HUES6 (cell line): Measurements from ENCODE around the gene SGIP1.
"Not testable (repeated sequence)": the region's sequence is repeated elsewhere in the genome, so short reads cannot be mapped to it uniquely, and the experiment has no call there.

Source experiments
- H3K27ac ChIP-seq: 2 replicates; pipeline ENCODE4 v1.7.0; 2013; ENCODE audit warnings: low read depth, mild to moderate bottlenecking, low read length, inconsistent platforms
- H3K27me3 ChIP-seq: 2 replicates; pipeline ENCODE4 v1.6.1; 2013; ENCODE audit warnings: low read length; ENCODE audit not compliant: control insufficient read depth, insufficient read depth
- H3K36me3 ChIP-seq: 2 replicates; pipeline ENCODE4 v1.6.1; 2013; ENCODE audit warnings: low read length; ENCODE audit not compliant: control insufficient read depth, insufficient read depth
- H3K4me1 ChIP-seq: 2 replicates; pipeline ENCODE4 v1.6.1; 2013; ENCODE audit warnings: low read length; ENCODE audit not compliant: control insufficient read depth, insufficient read depth
- H3K4me3 ChIP-seq: 2 replicates; pipeline ENCODE4 v1.5.1; 2013; ENCODE audit warnings: low read depth, low read length
- H3K9ac ChIP-seq: one replicate; pipeline ENCODE4 v1.6.1; 2013; ENCODE audit warnings: mild to moderate bottlenecking, low read length
- H3K9me3 ChIP-seq: 2 replicates; pipeline ENCODE4 v1.6.1; 2013; ENCODE audit warnings: low read depth, low read length; ENCODE audit not compliant: control insufficient read depth, insufficient read depth

SGIP1 gene

DNA sequence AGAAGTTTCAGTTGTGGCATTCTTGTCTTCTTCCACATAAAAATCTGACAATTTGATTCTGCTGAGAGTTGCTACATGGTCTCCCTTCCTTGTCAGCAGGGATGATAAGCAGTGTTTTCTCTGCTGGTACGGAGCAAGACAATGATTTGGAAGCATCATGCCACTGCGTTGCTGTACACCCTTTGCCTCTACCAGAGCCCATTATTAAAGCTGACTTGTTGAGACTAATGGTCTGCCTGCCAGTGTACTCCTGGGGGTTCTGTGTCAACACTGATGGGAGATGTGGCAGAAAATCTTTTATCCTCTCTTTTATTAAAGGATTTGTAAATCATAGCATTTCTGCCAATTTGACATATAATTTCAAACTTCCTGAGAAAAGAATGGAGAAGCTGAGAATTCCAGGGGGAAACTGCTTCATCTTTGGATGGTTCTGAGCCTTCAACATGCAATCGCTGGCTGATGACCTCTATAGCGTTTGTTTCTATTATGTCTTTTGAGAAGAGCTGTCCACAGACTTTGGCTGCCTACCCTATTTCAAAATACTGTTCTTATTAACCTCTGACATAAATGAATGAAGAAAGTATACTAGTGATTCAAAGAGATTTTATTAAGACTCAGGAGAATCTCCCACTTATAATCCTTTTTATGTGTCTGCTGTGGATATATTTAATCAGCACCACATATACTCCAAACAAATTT lies 170.4 kb downstream of the SGIP1 start:
- no peaks in the 10 kb centered on the region for H3K9me3 ChIP-seq
- no peaks in the 10 kb centered on the region for H3K4me1 ChIP-seq
- no peak overlapping the region for H3K27ac ChIP-seq
- no peaks in the 10 kb centered on the region for H3K36me3 ChIP-seq
- no peaks in the 10 kb centered on the region for H3K27me3 ChIP-seq
- H3K4me3 ChIP-seq = no peak overlapping the region
- H3K9ac ChIP-seq = no peak overlapping the region

DNA sequence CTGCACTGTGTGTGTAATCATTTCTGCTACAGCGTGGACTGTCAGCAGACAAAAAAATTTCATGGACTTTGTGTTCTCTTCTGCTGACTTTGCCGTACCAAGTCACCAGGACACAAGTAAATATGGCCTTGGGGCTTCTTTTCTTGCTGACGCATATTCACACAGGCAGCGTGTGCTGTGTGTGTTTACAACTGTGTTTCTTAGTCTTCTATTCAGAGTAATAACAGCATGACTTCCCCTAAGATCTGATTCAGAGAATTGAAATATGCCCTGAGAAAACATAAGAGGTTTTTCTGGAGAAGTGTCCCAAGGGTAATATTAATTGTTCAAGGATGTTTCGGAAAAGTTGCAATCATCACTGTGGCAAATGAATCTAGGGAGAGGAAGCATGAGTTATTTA lies 171.2 kb downstream of the SGIP1 start:
- no peak overlapping the region for H3K27ac ChIP-seq
- no peak overlapping the region for H3K9ac ChIP-seq
- no peaks in the 10 kb centered on the region for H3K9me3 ChIP-seq
- H3K4me1 ChIP-seq = no peaks in the 10 kb centered on the region
- no peaks in the 10 kb centered on the region for H3K27me3 ChIP-seq
- no peak overlapping the region for H3K4me3 ChIP-seq
- no peaks in the 10 kb centered on the region for H3K36me3 ChIP-seq

DNA sequence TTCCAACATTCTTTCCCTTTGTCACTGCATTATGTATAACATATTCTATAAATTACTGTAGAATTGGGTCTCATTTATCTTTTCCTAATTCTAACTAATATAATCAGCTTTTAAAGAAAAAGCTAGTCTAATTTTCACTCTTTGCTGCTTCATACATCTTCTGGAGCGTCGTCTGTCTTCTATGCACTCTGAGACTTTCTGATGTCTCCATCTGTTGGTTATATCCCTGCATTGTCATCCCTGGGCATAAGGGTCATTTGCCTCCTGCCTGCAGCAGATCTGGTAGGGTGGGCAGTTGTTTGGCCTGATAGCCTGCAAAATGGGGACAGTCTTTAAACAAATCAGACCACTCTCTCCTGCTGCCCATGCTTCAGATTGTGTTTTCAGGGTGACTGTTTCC lies 177.5 kb downstream of the SGIP1 start:
- Histone ChIP-seq H3K36me3 (no peaks in the 10 kb centered on the region), H3K27ac (no peak overlapping the region), H3K4me3 (no peak overlapping the region), H3K9ac (no peak overlapping the region), H3K4me1 (peaks cover 7% of the 10 kb centered on the region; the same call in 1 of the 2 replicates), H3K9me3 (no peaks in the 10 kb centered on the region), H3K27me3 (no peaks in the 10 kb centered on the region)

- H3K27ac ChIP-seq = no peak overlapping the region
- H3K9me3 ChIP-seq = no peaks in the 10 kb centered on the region
- no peak overlapping the region for H3K9ac ChIP-seq
- no peak overlapping the region for H3K4me3 ChIP-seq
- H3K36me3 ChIP-seq = no peaks in the 10 kb centered on the region
- no peaks in the 10 kb centered on the region for H3K27me3 ChIP-seq
- peaks cover 7% of the 10 kb centered on the region; the same call in 1 of the 2 replicates for H3K4me1 ChIP-seq
Observed at GRCh38 chr1:66712839-66713238, 178.9 kb downstream of the SGIP1 start.

- Histone ChIP-seq H3K27ac (no peak overlapping the region), H3K4me1 (peaks cover 3% of the 10 kb centered on the region; the same call in 1 of the 2 replicates), H3K9ac (no peak overlapping the region), H3K27me3 (no peaks in the 10 kb centered on the region), H3K36me3 (no peaks in the 10 kb centered on the region), H3K4me3 (no peak overlapping the region), H3K9me3 (no peaks in the 10 kb centered on the region)
Observed at GRCh38 chr1:66723985-66724384, 190.0 kb downstream of the SGIP1 start.

DNA sequence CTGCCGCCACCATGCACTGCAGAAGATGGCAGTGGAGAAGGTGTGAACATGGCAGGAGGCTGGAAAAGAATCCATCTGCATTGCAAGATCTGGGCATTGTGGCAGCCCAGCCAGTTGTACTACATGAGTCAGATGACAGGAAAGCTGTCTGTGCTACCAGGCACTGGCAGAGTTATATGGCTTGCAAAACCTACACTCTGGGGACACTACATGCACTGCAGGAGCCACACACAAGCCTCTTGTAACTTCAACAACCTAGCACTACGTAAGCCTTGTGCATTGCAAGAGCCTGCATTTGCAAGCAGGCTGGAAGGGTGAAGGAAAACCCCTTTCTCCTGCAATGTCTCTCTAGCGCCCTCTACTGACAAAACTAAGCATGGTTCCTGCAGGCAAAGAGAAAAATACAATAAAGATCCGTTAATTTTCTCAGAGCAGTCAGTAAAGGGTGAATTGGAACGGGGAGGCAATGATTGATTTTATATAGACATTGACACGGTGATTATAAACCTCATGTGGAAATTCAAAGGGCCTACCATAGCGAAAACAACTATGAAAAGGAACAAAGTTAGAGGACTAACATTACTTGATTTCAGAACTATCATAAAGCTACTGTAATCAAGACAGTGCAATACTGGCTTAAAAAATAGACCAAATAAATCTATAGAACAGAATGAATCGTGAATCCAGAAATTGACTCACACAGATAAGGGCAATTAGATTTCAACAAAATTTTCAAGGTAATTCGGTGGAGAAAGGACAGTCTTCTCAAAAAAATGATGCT lies 192.1 kb downstream of the SGIP1 start:
- Histone ChIP-seq H3K9me3 (no peaks in the 10 kb centered on the region), H3K36me3 (no peaks in the 10 kb centered on the region), H3K27ac (no peak overlapping the region), H3K4me3 (no peak overlapping the region), H3K9ac (no peak overlapping the region), H3K27me3 (no peaks in the 10 kb centered on the region), H3K4me1 (peaks cover 3% of the 10 kb centered on the region; the same call in 1 of the 2 replicates)

DNA sequence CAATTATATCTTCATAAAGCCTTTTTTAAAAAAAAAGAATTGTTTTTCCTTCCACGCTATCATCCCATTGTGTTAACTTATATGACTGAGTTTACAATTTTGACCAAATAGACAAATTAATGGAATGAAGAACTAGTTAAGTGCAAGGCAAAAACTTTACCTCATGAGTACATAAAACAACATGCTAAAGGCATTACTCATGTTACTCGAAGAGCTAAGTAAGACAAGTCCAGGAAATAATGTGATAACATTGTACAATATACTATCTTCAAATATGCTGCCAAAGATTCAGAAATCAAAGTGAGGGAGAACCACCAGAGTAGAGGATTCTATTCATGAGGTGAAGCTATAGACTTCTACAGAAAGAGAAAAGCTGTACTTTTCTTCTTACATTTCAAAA lies 194.1 kb downstream of the SGIP1 start:
- H3K27me3 ChIP-seq = no peaks in the 10 kb centered on the region
- H3K4me3 ChIP-seq = no peak overlapping the region
- H3K36me3 ChIP-seq = no peaks in the 10 kb centered on the region
- peaks cover 3% of the 10 kb centered on the region; the same call in 1 of the 2 replicates for H3K4me1 ChIP-seq
- H3K27ac ChIP-seq = no peak overlapping the region
- H3K9ac ChIP-seq = no peak overlapping the region
- no peaks in the 10 kb centered on the region for H3K9me3 ChIP-seq

DNA sequence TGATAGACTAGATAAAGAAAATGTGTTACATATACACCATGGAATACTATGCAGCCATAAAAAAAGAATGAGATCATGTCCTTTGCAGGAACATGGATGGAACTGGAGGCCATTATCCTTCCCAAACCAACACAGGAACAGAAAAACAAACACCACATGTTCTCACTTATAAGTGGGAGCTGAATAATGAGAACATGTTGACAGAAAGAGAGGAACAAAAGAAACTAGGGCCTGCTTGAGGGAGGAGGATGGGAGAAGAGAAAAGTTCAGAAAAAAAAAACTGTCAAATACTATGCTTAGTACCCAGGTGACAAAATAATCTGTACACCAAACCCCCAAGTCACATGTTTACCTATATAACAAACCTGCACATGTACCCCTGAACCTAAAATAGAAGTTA lies 194.8 kb downstream of the SGIP1 start:
- not testable (repeated sequence) for H3K9me3 ChIP-seq, H3K36me3 ChIP-seq, H3K27ac ChIP-seq, H3K4me1 ChIP-seq, H3K27me3 ChIP-seq, H3K4me3 ChIP-seq, H3K9ac ChIP-seq

GRCh38 chr1:66729119-66729518 lies 195.2 kb downstream of the SGIP1 start:
- Histone ChIP-seq H3K27ac (no peak overlapping the region), H3K9me3 (no peaks in the 10 kb centered on the region), H3K9ac (no peak overlapping the region), H3K27me3 (no peaks in the 10 kb centered on the region), H3K4me3 (no peak overlapping the region), H3K4me1 (peaks cover 3% of the 10 kb centered on the region; the same call in 1 of the 2 replicates), H3K36me3 (no peaks in the 10 kb centered on the region)

GRCh38 chr1:66729523-66729922 lies 195.6 kb downstream of the SGIP1 start:
- H3K9ac ChIP-seq = no peak overlapping the region

GRCh38 chr1:66730462-66730861 lies 196.5 kb downstream of the SGIP1 start:
- H3K36me3 ChIP-seq = no peaks in the 10 kb centered on the region
- no peak overlapping the region for H3K27ac ChIP-seq
- H3K4me3 ChIP-seq = no peak overlapping the region
- peaks cover 3% of the 10 kb centered on the region; the same call in 1 of the 2 replicates for H3K4me1 ChIP-seq
- H3K27me3 ChIP-seq = no peaks in the 10 kb centered on the region
- no peaks in the 10 kb centered on the region for H3K9me3 ChIP-seq
- no peak overlapping the region for H3K9ac ChIP-seq

More at GRCh38 chr1:66729523-66729922, 195.6 kb downstream of the SGIP1 start:
- H3K27me3 ChIP-seq = no peaks in the 10 kb centered on the region
- H3K9me3 ChIP-seq = no peaks in the 10 kb centered on the region
- H3K36me3 ChIP-seq = no peaks in the 10 kb centered on the region
- peaks cover 3% of the 10 kb centered on the region; the same call in 1 of the 2 replicates for H3K4me1 ChIP-seq
- no peak overlapping the region for H3K27ac ChIP-seq
- H3K4me3 ChIP-seq = no peak overlapping the region
